Urothelium cell line (cell line): ENCODE results near the gene CCDC86.
A peak's percentile ranks its signal among the peaks of the same experiment; 100 is the strongest.

Source experiments
- DNase-seq: peaks from one replicate; pipeline ENCODE4 v3.0.0; 2011; ENCODE audit warnings: low spot score, mixed read lengths
- FAIRE-seq: peaks from 2 replicates; lab custom pipeline; 2011; peaks lifted over from hg19 to GRCh38; lab: Jason Lieb, UNC

Gene CCDC86

GRCh38 chr11:60867871-60868681, 26.2 kb downstream of the CCDC86 start:
- DNase-seq, result no peak
- no peak for FAIRE-seq

- DNase-seq (no peak), FAIRE-seq (no peak)
Measured at GRCh38 chr11:60868682-60869450, 27.0 kb downstream of the CCDC86 start.

- DNase-seq (no peak), FAIRE-seq (no peak)
Measured at GRCh38 chr11:60869451-60869825, 27.5 kb downstream of the CCDC86 start.

- DNase-seq (no peak), FAIRE-seq (no peak)
Measured at GRCh38 chr11:60870276-60870675, 28.4 kb downstream of the CCDC86 start.

GRCh38 chr11:60870733-60871377, 28.9 kb downstream of the CCDC86 start:
- FAIRE-seq (no peak), DNase-seq (no peak)

- DNase-seq (no peak), FAIRE-seq (no peak)
Measured at GRCh38 chr11:60871378-60872061, 29.6 kb downstream of the CCDC86 start.

GRCh38 chr11:60872124-60872960, 30.4 kb downstream of the CCDC86 start:
- FAIRE-seq (no peak), DNase-seq (no peak)

GRCh38 chr11:60872961-60873524, 31.1 kb downstream of the CCDC86 start:
- DNase-seq (peak; percentile 84), FAIRE-seq (peak; percentile 74)

GRCh38 chr11:60873533-60873932, 31.6 kb downstream of the CCDC86 start:
- DNase-seq (no peak), FAIRE-seq (no peak)

- DNase-seq, result no peak
Measured at GRCh38 chr11:60874421-60875365, 32.8 kb downstream of the CCDC86 start.

GRCh38 chr11:60875366-60876167, 33.7 kb downstream of the CCDC86 start:
- no peak for FAIRE-seq

More at GRCh38 chr11:60874421-60875365, 32.8 kb downstream of the CCDC86 start:
- no peak for FAIRE-seq

GRCh38 chr11:60876168-60876485, 34.2 kb downstream of the CCDC86 start:
- no peak for FAIRE-seq
- DNase-seq, result no peak

More at GRCh38 chr11:60875366-60876167, 33.7 kb downstream of the CCDC86 start:
- DNase-seq, result no peak

- no peak for DNase-seq
- no peak for FAIRE-seq
Measured at GRCh38 chr11:60878245-60879101, 36.6 kb downstream of the CCDC86 start.

GRCh38 chr11:60879104-60879503, 37.2 kb downstream of the CCDC86 start:
- no peak for FAIRE-seq
- DNase-seq, result no peak

- no peak for FAIRE-seq
- no peak for DNase-seq
Measured at GRCh38 chr11:60879971-60880588, 38.2 kb downstream of the CCDC86 start.

GRCh38 chr11:60880643-60881282, 38.9 kb downstream of the CCDC86 start:
- DNase-seq, result no peak
- no peak for FAIRE-seq
